Activated CD4-positive, alpha-beta T cell treated with anti-CD3 and anti-CD28 coated beads for 1 hour (primary cell): ENCODE measurements around the gene CDKN2A.
"Not testable (repeated sequence)": the region's sequence is repeated elsewhere in the genome, so short reads cannot be mapped to it uniquely, and the experiment has no call there.

Experiments
- DNase-seq: peaks from one replicate; pipeline ENCODE4 v3.0.0-alpha.2; 2020

CDKN2A gene

DNA sequence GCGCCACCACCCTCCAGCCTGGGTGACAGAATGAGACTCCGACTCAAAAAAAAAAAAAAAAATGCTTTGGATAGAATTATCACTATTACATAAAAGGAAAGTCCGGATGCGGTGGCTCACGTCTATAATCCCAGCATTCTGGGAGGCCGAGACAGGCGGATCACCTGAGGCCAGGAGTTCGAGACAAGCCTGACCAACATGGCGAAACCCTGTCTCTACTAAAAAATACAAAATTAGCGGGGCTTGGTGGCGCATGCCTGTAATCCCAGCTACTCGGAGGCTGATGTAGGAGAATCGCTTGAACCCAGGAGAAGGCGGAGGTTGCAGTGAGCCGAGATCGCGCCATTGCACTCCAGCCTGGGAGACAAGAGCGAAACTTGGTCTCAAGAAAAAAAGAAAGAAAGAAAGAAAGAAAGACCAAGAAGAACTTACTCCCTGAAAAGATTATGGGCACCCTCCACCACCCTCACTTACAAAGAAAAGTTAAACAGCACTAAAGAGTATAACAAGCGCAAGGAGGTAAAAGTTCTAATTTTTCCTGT lies 17.8 kb downstream of the CDKN2A start:
- DNase-seq = no peak

DNA sequence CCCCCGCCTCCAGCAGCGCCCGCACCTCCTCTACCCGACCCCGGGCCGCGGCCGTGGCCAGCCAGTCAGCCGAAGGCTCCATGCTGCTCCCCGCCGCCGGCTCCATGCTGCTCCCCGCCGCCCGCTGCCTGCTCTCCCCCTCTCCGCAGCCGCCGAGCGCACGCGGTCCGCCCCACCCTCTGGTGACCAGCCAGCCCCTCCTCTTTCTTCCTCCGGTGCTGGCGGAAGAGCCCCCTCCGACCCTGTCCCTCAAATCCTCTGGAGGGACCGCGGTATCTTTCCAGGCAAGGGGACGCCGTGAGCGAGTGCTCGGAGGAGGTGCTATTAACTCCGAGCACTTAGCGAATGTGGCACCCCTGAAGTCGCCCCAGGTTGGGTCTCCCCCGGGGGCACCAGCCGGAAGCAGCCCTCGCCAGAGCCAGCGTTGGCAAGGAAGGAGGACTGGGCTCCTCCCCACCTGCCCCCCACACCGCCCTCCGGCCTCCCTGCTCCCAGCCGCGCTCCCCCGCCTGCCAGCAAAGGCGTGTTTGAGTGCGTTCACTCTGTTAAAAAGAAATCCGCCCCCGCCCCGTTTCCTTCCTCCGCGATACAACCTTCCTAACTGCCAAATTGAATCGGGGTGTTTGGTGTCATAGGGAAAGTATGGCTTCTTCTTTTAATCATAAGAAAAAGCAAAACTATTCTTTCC lies 19.3 kb downstream of the CDKN2A start:
- DNase-seq = no peak

DNA sequence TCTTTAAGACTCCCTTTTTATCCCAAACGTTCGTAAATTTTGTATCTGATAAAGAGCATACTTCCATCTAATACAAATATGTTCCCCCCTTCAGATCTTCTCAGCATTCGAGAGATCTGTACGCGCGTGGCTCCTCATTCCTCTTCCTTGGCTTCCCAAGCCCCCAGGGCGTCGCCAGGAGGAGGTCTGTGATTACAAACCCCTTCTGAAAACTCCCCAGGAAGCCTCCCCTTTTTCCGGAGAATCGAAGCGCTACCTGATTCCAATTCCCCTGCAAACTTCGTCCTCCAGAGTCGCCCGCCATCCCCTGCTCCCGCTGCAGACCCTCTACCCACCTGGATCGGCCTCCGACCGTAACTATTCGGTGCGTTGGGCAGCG lies 19.9 kb downstream of the CDKN2A start:
- no peak for DNase-seq

DNA sequence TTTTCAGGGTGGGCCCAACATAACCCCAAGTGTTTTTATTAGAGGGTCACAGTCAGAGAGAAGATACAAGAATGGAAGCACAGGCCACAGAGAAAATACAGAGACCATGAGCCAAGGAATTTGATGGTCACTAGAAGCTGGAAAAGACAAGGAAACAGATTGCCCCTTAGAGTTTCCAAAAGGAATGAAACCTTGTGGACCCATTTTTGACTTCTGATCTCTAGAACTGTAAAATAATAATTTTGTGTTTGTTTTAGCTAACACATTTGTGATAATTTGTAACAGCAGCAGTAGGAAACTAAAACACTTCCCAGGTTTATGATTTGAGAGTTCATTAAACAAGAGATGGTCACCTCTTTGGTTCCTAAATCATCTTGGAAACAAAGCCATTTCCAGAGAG lies 21.8 kb downstream of the CDKN2A start:
- DNase-seq = no peak

DNA sequence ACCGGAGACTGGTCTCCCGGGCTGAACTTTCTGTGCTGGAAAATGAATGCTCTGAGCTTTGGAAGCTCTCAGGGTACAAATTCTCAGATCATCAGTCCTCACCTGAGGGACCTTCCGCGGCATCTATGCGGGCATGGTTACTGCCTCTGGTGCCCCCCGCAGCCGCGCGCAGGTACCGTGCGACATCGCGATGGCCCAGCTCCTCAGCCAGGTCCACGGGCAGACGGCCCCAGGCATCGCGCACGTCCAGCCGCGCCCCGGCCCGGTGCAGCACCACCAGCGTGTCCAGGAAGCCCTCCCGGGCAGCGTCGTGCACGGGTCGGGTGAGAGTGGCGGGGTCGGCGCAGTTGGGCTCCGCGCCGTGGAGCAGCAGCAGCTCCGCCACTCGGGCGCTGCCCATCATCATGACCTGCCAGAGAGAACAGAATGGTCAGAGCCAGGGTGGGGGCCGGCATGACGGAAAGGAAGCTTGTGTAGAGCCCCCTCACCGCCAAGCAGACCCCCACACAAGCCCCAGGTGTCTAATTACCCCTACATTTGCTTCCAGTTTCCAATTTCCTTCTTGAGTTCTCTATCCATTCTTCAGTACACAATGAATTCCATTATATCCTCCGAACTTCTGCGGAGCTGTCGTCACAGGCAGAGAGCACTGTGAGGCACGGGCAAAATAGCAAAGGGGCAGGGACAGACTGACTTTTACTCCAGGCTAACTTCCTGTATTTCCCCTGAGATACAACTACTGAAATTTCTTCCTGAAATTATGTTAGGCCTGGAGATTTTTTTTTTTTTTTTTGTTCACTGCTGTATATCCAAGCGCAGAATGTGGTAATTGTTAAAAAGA lies 23.2 kb downstream of the CDKN2A start:
- DNase-seq = no peak

DNA sequence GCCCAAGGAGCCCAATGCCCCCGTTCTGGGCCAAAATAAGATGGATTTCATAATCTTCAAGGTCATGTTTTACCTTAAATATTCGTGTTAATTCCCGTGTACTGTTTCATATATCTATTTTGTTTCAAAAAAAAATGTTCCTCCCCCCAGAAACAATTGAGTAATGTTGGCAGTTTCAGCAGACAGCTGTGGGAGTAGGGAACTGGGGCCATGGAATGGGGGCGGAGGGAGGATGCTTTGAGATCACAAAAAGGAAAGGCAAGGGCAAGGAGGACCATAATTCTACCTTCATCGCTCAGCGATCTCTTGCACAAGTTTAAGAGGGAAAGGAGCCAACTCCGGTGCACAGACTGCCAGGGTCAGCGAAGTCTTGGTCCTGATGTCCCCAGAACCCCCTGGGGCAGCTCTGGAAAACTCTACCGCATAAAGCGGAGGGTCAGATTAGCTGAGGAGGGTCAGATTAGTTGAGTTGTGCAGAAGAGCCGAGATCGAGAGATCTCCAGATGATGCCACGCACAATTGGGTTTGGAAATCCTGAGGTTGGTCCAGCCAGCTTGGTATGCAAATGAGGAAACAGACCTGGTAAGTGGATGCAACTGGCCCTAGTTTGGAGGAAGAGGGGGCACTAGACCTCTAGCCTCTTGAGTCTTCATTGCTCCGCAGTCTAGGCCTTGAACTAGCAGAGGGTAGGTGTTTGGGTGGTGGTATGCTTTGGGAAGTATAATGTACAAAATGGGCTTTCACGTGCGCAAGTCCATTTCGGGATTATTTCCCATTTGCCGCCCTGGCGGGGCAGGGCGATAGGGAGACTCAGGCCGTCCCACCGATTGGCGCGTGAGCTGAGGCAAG lies 24.0 kb downstream of the CDKN2A start:
- DNase-seq = no peak

DNA sequence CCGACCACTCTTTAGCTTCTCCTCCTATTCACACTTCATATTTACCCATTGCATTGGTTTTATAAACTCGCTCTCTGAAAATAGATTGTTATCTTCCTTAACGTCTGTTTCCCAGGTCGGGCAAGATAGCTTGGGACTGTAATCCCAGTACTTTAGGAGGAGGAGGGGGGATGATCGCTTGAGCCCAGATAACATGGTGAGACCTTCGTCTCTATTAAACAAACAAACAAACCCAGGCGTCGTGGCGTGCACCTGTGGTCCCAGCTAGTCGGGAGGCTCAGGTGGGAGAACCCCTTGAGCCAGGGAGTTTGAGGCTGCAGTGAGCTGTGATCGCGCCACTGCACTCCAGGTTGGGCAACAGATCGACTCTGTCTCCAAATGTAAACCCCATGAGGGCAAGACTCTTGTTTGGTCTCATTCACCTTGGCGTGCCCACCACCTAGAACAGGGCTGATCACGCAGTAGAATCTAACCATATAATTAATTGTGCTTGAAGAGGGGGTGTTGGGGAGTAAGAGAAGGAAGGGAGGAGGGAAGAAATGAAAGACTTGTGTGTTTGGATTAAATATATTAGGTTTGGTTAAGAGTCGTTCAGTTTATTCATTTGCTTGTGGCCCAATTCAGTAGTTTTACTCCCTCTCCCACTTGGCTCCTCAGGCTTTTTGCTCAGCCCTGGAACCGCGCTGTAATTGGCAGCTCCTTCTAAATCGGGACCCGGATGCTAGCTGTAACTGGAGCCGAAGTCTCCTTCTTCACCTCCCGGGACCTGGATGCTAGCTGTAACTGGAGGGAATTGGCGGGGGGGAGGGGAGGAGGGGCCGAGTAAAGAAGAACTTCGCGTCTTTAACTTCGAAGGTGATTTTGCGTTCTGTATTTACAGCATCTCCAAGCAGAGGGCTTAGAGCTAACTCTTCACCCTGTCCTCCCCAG lies 24.9 kb downstream of the CDKN2A start:
- no peak for DNase-seq

DNA sequence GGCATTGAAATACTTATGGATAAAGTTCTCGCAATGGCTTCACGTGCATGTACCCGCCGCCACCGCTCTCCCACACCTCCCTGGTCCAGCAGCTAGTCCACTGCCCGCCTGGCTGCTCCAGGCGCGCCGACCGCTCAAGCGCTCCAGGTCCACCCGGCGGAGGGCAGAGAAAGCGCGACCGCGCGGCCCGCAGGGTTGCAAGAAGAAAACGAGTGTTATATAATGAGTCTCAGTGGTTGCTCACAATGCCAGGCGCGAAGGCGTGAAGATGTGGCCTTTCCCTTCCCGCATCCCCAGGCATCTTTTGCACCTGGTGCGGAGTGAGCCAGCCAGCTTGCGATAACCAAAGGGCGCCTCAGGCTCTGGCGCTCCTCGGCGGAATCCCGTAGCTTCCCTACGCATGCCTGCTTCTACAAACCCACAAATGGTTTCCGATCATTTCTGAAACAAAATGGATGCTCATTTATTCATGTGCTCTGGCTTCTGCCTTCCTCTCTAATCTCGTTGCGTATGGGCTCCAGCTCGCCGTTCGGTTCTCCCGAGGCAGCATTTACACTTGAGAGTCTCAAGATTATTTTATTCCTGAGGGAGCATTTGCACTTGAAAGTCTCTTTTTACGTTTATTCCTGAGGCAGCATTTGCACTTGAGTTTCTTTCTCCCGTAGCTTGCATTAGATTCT lies 25.7 kb downstream of the CDKN2A start:
- DNase-seq = no peak

DNA sequence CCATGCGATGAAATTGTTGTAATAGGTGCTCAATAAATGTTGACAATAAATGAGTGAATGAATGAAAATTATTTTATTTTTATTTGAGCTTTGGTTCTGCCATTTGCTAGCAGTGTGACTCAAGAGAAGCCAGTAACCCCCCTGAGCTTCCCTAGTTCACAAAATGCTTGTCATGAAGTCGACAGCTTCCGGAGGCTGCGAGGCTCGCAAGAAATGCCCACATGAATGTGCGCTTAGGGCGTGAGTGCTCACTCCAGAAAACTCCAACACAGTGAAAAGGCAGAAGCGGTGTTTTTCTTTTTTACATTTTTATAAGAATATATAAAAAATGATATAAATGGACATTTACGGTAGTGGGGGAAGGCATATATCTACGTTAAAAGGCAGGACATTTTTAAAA lies 26.5 kb downstream of the CDKN2A start:
- no peak for DNase-seq

DNA sequence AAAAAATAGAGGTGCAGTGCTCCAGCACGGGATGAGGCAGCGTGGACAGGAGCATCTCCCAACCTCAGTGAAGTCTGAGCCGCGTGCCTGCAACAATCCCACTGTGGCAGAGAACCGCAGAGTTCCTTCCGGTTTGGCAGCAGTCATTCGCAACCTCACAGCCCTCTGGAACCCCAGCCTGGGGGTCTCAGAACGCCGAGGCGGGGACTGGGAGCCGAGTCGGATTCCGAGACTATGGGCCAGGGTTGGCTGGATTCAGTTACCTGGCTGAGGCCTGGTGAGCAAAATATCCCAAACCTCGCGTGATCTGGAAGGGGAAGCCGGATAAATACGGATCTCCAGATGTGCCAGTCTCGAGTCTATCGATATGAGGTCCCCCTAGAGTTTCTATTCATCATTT lies 27.0 kb downstream of the CDKN2A start:
- no peak for DNase-seq

DNA sequence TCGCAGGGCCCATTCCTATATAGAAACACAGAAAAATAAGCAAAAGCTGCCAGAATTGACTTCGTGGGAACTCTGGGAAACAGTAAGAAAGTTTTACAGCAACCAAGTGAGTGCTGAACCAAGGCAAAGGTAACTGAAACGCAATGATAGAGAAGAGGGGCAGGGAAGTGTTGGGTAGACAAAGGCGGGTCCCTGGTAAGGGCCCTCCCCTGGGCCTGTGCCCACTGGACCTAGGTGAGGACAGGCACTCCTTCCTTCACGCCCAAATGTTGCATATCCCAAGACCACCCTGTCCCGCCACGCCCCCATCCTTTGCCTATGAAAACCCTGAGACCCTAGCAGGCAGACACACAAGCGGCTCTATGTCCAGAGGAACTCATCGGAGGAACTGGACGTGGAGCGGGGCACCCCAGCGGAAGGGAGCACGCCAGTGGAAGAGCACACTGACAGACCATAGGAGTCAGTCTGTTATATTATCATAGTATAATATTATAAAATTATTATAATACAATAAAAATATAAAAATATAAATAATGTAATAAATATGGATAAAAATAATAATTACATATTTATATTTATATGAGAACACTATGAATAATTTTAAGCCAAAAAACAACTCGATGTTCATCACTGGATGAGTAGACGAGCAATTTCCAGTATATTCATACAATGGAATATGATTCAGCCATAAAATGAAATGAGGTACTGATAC lies 27.9 kb downstream of the CDKN2A start:
- no peak for DNase-seq

DNA sequence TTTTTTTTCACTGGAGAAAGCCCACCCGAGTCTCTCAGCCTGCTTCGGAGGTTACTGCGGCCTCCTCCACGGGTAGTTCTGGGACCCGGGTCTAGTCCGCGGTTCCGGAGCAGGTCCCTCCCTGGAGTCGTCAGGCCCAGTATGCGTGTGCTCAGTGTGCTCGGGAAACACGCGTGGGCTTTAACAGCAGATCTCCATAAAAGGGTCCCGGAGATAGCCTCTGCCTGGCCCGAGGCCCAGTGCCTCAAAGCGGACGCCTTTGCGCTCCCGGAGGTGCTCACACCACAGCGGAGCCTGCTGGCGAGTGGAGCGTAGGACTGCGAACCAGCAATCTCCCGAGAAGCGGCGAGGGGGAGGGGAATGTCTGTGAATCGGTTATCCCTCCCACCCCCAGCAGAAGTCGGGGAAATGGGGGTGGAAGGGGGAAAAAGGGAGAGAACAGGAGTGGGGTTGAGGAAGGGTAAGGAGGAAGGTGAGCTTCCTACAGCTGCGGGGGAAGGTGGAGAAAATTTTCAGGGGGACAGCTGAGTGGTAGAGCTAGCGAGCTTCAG lies 28.7 kb downstream of the CDKN2A start:
- DNase-seq = no peak

DNA sequence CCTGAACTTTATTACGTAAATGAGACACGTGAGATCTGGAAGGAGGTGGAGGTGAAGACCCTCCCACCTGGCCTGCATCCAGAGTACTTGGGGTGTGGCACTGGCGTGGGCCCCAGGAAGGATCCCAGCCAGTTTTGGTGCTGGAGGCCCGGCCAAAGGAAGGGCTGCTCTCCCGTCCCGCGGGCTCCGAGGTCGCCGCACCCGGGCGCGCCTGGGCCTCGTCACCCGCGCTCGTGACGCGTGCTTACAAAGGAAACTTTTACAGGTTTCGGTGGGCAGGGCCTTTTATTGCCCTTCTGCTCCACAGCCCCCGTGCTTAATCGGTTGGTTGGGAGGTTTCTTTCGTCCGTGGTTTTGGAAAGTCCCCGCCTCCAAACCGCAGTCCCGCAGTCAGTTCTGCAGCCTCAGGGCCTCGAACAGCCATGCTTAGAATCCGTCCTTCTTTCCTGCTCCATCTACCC lies 29.2 kb downstream of the CDKN2A start:
- peak; percentile 37 for DNase-seq

DNA sequence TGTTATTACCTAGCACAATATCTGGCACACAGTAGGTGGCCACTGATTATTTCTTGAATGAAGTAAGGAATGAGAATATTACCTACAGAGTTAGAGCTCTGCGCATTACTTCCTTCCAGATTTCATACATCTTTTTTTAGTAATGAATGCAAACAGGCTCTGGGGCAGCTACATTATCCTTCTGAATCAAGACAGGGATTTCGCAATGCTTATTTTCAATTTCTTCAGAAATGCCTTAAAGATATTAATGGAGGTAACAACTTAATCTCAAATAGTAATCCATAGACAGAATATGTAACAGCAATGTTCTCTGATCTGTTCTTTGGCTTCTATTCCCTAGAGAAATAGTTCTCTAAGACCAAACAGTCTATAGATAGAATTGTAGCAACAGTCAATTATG lies 32.6 kb downstream of the CDKN2A start:
- no peak for DNase-seq

DNA sequence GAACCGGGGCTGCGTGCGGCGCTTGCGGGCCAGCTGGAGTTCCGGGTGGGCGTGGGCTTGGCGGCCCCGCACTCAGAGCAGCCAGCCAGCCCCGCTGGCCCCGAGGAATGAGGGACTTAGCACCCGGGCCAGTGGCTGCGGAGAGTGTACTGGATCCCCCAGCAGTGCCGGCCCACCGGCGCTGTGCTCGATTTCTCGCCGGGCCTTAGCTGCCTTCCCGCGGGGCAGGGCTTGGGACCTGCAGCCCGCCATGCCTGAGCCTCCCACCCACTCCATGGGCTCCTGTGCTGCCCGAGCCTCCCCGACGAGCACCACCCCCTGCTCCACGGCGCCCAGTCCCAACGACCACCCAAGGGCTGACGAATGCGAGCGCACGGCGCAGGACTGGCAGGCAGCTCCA lies 34.9 kb downstream of the CDKN2A start:
- DNase-seq = not testable (repeated sequence)

DNA sequence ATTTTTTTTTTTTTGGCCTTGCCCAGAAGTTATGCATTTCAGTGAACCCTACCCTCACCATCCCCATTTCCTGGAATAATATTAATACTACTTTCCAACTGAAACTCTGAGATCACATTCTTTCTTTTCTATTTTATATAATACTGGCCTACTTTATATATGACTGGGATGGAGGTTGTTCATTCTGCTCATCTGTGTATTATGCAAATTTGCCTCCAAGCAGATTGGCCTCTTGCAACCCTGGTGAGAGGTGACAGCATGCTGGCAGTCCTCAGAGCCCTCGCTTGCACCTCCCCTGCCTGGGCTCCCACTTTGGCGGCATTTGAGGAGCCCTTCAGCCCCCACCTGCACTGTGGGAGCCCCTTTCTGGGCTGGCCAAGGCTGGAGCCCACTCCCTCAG lies 35.4 kb downstream of the CDKN2A start:
- no peak for DNase-seq

DNA sequence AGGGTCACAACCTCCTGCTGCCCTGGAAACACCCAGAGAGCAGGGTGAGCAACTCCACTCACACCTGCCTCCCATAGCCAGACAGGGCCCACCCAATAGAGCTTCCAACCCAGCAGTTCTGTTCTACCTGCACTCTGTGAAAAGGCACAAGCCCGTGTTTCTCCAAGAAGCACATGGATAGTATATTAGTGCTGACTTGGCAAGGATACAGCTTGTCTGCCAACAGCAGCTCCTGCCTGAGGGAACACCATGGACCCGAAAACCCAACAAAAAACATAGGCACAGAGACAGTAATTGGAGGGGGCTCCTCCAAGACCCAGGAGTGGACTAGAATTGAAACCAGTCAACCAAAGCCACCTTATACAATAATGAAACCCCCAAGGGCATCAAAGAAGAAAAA lies 48.6 kb downstream of the CDKN2A start:
- no peak for DNase-seq

DNA sequence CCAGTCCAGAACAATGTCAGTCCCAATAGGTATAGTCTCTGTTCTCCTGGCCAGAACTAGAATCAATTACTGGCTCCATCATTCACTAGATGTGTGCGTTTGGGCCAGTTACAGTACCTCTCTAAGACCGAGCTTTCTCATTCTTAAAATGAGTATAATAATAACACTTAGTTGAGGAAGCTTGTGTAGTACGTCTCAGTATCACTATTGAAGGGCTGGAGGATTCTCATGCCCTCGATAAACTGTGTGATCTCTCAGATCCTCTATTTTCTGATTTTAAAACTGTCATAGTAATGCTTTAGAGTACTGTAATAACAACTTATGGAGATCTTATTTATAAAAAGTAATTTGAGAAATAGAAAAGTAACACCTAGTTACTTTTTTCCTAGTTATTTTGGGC lies 50.7 kb downstream of the CDKN2A start:
- DNase-seq = no peak

DNA sequence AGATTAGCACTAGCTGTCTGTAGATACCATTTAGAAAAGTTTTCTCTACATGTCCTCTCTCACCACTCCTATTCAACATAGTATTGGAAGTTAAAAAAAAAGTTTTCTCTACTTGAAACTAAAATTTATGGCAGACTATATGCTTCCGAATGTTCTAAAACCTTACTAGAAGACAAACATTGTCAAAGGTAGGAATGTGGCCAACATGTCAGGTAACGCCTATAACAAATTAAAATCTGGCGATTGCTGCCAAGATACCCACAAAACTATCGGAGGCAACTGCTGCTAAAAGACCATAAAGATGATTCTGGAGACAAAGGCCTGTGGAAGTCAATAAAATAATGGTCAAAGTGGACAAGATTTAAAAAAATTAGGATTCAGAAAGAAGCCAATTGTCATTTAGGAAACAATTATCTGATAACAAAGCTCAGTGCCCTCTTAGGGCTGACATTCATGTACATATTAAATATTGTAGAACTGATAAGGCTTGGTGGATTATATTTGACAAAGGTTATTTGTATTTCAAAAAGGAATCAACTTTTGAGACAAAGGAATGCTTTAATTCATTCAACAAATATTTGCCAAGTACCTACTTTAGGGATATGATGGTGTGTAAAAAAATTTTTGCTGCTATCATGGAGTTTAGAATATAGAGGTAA lies 52.7 kb downstream of the CDKN2A start:
- DNase-seq = no peak

DNA sequence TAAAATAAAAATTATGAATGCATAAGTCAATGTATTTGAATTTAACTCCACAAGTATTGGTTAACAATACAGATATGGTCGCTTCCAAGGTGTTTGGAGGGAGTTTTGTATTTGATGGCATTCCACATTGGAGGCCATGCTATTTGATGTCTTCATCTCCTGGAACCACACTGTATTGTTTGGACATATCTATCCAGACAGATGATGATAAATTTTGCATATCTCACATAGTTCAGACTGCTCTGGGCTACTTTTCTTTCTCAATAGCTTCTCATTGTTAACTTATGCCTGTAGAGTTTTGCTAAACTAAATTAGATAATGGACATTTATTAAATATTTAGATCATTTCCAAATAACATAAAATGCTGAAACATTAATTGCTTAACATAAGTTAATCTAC lies 58.0 kb downstream of the CDKN2A start:
- no peak for DNase-seq
